ENCODE data around the gene MEGF8.

The MEGF8 gene

GRCh38 chr19:42345191-42345812 lies 19.9 kb downstream of the MEGF8 start:
- no peak for ATAC-seq

GRCh38 chr19:42348211-42348610 lies 22.8 kb downstream of the MEGF8 start:
- TF ChIP-seq BACH2 (CRISPR knock-in tag; IDR thresholded peaks at IDR 0.05; ENCODE audit: borderline replicate concordance) (no peak), SNAI2 (CRISPR knock-in tag; IDR thresholded peaks at IDR 0.05) (no peak), OSR1 (CRISPR knock-in tag; IDR thresholded peaks at IDR 0.05) (no peak), PPARA (CRISPR knock-in tag; IDR thresholded peaks at IDR 0.05; ENCODE audit: borderline replicate concordance) (no peak), CREB5 (CRISPR knock-in tag; IDR thresholded peaks at IDR 0.05; ENCODE audit: low read depth) (no peak), TSHZ2 (CRISPR knock-in tag; IDR thresholded peaks at IDR 0.05) (no peak), ZNF8 (CRISPR knock-in tag; IDR thresholded peaks at IDR 0.05) (no peak), ARNTL (CRISPR knock-in tag; IDR thresholded peaks at IDR 0.05; ENCODE audit: borderline replicate concordance, low read depth) (no peak), POU6F1 (CRISPR knock-in tag; IDR thresholded peaks at IDR 0.05; ENCODE audit: borderline replicate concordance, low read depth) (no peak)
- no peak for ATAC-seq

More at GRCh38 chr19:42345191-42345812, 19.9 kb downstream of the MEGF8 start:
- TF ChIP-seq ZNF8 (CRISPR knock-in tag; IDR thresholded peaks at IDR 0.05): no peak
- TF ChIP-seq PPARA (CRISPR knock-in tag; IDR thresholded peaks at IDR 0.05; ENCODE audit: borderline replicate concordance): no peak
- TF ChIP-seq BACH2 (CRISPR knock-in tag; IDR thresholded peaks at IDR 0.05; ENCODE audit: borderline replicate concordance): no peak
- TF ChIP-seq PATZ1 (CRISPR knock-in tag; IDR thresholded peaks at IDR 0.05; ENCODE audit: borderline replicate concordance): no peak
- TF ChIP-seq TCF4 (CRISPR knock-in tag; IDR thresholded peaks at IDR 0.05; ENCODE audit: borderline replicate concordance): no peak
- TF ChIP-seq OSR1 (CRISPR knock-in tag; IDR thresholded peaks at IDR 0.05): no peak
- TF ChIP-seq ZC3H10 (CRISPR knock-in tag; IDR thresholded peaks at IDR 0.05): no peak
- no peak for TF ChIP-seq GLIS3 (CRISPR knock-in tag; IDR thresholded peaks at IDR 0.05)
- no peak for TF ChIP-seq SNAI2 (CRISPR knock-in tag; IDR thresholded peaks at IDR 0.05)
- no peak for TF ChIP-seq CREB5 (CRISPR knock-in tag; IDR thresholded peaks at IDR 0.05; ENCODE audit: low read depth)
- no peak for TF ChIP-seq RARB (CRISPR knock-in tag; IDR thresholded peaks at IDR 0.05)
- TF ChIP-seq ESRRG (CRISPR knock-in tag; IDR thresholded peaks at IDR 0.05): no peak
- TF ChIP-seq ZNF70 (CRISPR knock-in tag; IDR thresholded peaks at IDR 0.05): no peak
- no peak for TF ChIP-seq ARNTL (CRISPR knock-in tag; IDR thresholded peaks at IDR 0.05; ENCODE audit: borderline replicate concordance, low read depth)
- no peak for TF ChIP-seq CSRNP3 (CRISPR knock-in tag; IDR thresholded peaks at IDR 0.05)
- no peak for TF ChIP-seq POU6F1 (CRISPR knock-in tag; IDR thresholded peaks at IDR 0.05; ENCODE audit: borderline replicate concordance, low read depth)

Measured in SK-N-SH treated with all-trans-retinoic acid at 6 μM for 48 hours (cell line).